CD8-positive, alpha-beta memory T cell (primary cell): ENCODE measurements around the gene ABCC8. TPM values are rescaled to one million over a fixed set of nuclear protein-coding genes. Genes with fewer than 3 reads are reported as not detected.

ENCODE experiments used
- CTCF ChIA-PET: fragments of 350-600 bp; sonication (Branson Sonifier 250); formaldehyde crosslinking; loops from one replicate; lab custom pipeline; 2021; ENCODE audit warnings: antibody characterized with exemption; lab: Charles Lee
- POLR2A ChIA-PET: fragments of 350-600 bp; sonication (Branson Sonifier 250); formaldehyde crosslinking; loops from one replicate; lab custom pipeline; 2021; ENCODE audit warnings: antibody characterized with exemption; lab: Charles Lee
- DNase-seq, 5 donors: peaks; one replicate each; pipeline versions ENCODE4 v3.0.0 to v3.0.0-alpha.2; 2020 to 2022; ENCODE audit warnings: mixed read lengths in 1 of 5
- H3K27ac ChIP-seq: one replicate; pipeline ENCODE4 v1.7.0; 2013; ENCODE audit warnings: low read depth, mild to moderate bottlenecking, low read length, moderate library complexity
- H3K27me3 ChIP-seq: 2 replicates; pipeline ENCODE4 v1.7.0; 2013; ENCODE audit warnings: low read length, mild to moderate bottlenecking; ENCODE audit not compliant: insufficient read depth, poor library complexity, severe bottlenecking
- H3K36me3 ChIP-seq: 2 replicates; pipeline ENCODE4 v1.7.0; 2013; ENCODE audit warnings: mild to moderate bottlenecking, low read length, moderate library complexity; ENCODE audit not compliant: insufficient read depth
- H3K4me1 ChIP-seq: 2 replicates; pipeline ENCODE4 v1.7.0; 2013; ENCODE audit warnings: mild to moderate bottlenecking, low read length, moderate library complexity; ENCODE audit not compliant: insufficient read depth
- H3K4me3 ChIP-seq: 2 replicates; pipeline ENCODE4 v1.7.0; 2013; ENCODE audit warnings: mild to moderate bottlenecking, low read length
- H3K9me3 ChIP-seq: 2 replicates; pipeline ENCODE4 v1.7.0; 2013; ENCODE audit warnings: mild to moderate bottlenecking, low read length
- H3K27ac Mint-ChIP-seq, 8 donors: one replicate each; pipeline ENCODE4 v1.8.0; 2020 to 2021; ENCODE audit warnings: mixed read lengths in 8 of 8, mild to moderate bottlenecking in 6 of 8, inconsistent platforms in 3 of 8, moderate library complexity in 3 of 8
- H3K27me3 Mint-ChIP-seq, 2 donors: one replicate each; pipeline ENCODE4 v1.8.0; 2020 to 2021; ENCODE audit warnings: mixed read lengths in 2 of 2, mild to moderate bottlenecking in 1 of 2, moderate library complexity in 1 of 2
- H3K36me3 Mint-ChIP-seq, 3 donors: one replicate each; pipeline ENCODE4 v1.8.0; 2020 to 2021; ENCODE audit warnings: mixed read lengths in 3 of 3, inconsistent platforms in 1 of 3, mild to moderate bottlenecking in 1 of 3
- H3K4me1 Mint-ChIP-seq, 3 donors: one replicate each; pipeline ENCODE4 v1.8.0; 2020 to 2021; ENCODE audit warnings: mixed read lengths in 3 of 3, inconsistent platforms in 1 of 3, mild to moderate bottlenecking in 1 of 3
- H3K4me3 Mint-ChIP-seq, 7 donors: one replicate each; pipeline ENCODE4 v1.8.0; 2020 to 2021; ENCODE audit warnings: mixed read lengths in 7 of 7, mild to moderate bottlenecking in 6 of 7, moderate library complexity in 4 of 7, inconsistent platforms in 2 of 7
- H3K9me3 Mint-ChIP-seq, 5 donors: one replicate each; pipeline ENCODE4 v1.8.0; 2020 to 2022; ENCODE audit warnings: mixed read lengths in 5 of 5, mild to moderate bottlenecking in 3 of 5, moderate library complexity in 2 of 5, inconsistent platforms in 1 of 5
- polyA plus RNA-seq: library from polyadenylated mRNA; unstranded; fragments of 300-500 nt; fragmentation: Illumina TruSeq; gene quantifications from one replicate; pipeline ENCODE4 v1.2.3, GENCODE V29; 2021
- total RNA-seq, 2 experiments: library from RNA; stranded (reverse); gene quantifications; one replicate each; pipeline ENCODE4 v1.2.3, GENCODE V29; 2021

The ABCC8 gene
- not detected for total RNA-seq
- polyA plus RNA-seq: not detected

DNA sequence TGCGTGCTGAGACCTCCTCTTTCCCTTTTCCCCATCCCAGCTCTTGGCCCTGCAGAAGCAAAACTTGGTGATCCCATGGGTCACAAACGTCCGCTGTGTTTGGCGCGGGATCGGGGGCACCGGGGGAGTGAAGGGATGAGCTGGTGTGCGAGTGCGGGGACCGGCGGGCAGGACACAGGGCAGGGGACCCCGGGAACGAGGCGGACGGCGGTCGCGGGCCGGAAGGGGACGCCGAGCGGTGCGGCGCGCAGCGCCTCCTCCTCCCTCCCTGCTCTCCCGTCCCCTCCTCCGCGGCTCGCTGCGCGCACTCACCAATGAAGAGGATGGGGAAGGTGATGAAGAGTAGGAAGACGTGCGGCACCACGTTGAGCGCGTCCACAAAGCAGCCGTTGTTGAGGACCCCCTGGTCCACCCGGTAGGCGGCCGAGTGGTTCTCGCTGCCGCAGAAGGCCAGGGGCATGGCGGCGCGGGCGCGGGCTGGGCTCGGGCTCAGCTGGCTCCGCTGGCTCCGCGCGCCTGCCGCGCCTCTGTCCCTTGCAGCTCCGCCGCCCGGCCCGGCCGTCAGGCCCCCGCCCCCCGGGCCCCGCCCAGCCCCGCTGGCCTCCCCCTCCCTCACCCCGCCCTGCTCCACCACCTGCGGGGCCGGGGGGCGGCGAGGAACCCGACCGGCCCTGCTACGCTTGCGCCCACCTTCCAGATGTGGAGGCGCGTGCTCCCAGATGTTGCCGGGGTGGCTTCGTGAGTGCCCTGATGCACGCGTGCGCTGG, at the start of gene ABCC8:
Gene ABCC8 (minus strand): TSS at position 529 of the 767 bp plus-strand sequence. CDS start 69 bp downstream, at position 460.
- Histone ChIP-seq H3K4me1 (no peaks in the 10 kb centered on the region), H3K4me3 (no peak within 1 kb of the TSS), H3K9me3 (no peaks in the 10 kb centered on the region), H3K36me3 (no peaks in the 10 kb centered on the region), H3K27me3 (peaks cover 8% of the 10 kb centered on the region), H3K27ac (no peak within 1 kb of the TSS)
- DNase-seq: no peak
- Mint-ChIP-seq H3K4me3 (no peak within 1 kb of the TSS), H3K9me3 (no peaks in the 10 kb centered on the region), H3K27me3 (peaks cover 19 to 75% of the 10 kb centered on the region in 2 donors), H3K27ac (no peak within 1 kb of the TSS), H3K4me1 (peaks cover 0 to 8% (median 2%) of the 10 kb centered on the region in 3 donors), H3K36me3 (no peaks in the 10 kb centered on the region)
- CTCF ChIA-PET: no interaction called here
- POLR2A ChIA-PET: no interaction called here

DNA sequence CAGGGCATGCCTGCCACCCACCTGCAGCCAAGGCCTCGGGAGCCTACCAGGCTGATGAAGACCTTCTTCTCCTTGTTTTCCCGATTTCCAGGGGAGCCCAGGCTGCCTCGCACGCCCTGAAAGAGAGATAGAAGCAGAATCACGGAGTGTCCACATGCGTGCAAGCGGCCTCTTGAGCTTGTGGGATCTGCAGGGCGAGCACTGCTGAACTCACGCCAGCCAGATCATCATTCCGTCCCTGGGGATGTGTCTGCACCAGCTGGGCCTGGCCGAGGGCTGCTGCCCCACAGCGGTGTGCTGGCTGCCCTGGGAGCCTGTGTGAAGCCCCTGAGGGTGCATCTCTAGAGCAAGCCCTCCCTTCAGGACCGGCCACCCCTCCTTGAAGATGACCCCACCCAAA, 49.7 kb upstream of the ABCC8 start:
- no peaks in the 10 kb centered on the region for H3K4me1 ChIP-seq

DNA sequence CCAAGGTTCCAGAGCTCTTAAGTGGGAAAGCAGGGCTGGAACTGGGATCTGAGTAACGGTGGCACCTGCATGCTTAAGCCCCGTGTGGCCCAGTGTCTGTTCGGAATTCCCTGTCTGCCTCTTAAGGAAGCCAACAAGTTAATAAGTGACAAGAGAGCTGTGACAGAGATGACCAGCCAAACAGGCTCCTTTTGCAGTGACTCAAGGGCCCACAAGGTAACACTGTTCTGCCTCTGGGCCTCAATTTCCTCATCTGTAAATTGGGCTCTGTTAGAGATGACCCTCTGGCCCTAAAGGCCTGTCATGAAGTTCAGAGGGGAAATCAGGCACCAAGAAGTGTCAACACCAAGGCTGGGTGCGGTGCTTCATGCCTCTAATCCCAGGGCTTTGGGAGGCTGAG, 48.9 kb upstream of the ABCC8 start:
- H3K36me3 Mint-ChIP-seq: no peaks in the 10 kb centered on the region
- Histone ChIP-seq H3K36me3 (no peaks in the 10 kb centered on the region), H3K4me1 (no peaks in the 10 kb centered on the region), H3K27ac (no peak overlapping the region), H3K27me3 (no peaks in the 10 kb centered on the region), H3K9me3 (no peaks in the 10 kb centered on the region), H3K4me3 (no peak overlapping the region)
- no peaks in the 10 kb centered on the region for H3K9me3 Mint-ChIP-seq
- H3K27me3 Mint-ChIP-seq: peaks cover 3 to 9% of the 10 kb centered on the region in 2 donors
- H3K4me3 Mint-ChIP-seq: peak overlapping the region in 1 of 7 donors; percentile 27
- ChIA-PET CTCF (interaction anchor here (0.9 kb wide), 1 partner anchor 146 kb away, joined by 3 read pairs; no protein-coding TSS in a partner anchor), POLR2A (no interaction called here)
- H3K4me1 Mint-ChIP-seq: no peaks in the 10 kb centered on the region
- no peak overlapping the region for H3K27ac Mint-ChIP-seq
- no peak for DNase-seq

More for the DNA sequence above, 49.7 kb upstream of the ABCC8 start:
- H3K27ac Mint-ChIP-seq: no peak overlapping the region
- H3K4me3 ChIP-seq: no peak overlapping the region
- DNase-seq: no peak
- H3K9me3 Mint-ChIP-seq: no peaks in the 10 kb centered on the region
- ChIA-PET CTCF (interaction anchor here (0.9 kb wide), 1 partner anchor 147 kb away, joined by 3 read pairs; no protein-coding TSS in a partner anchor), POLR2A (no interaction called here)
- H3K36me3 ChIP-seq: no peaks in the 10 kb centered on the region
- H3K9me3 ChIP-seq: no peaks in the 10 kb centered on the region
- no peaks in the 10 kb centered on the region for H3K4me1 Mint-ChIP-seq
- H3K36me3 Mint-ChIP-seq: no peaks in the 10 kb centered on the region
- no peaks in the 10 kb centered on the region for H3K27me3 ChIP-seq
- H3K4me3 Mint-ChIP-seq: no peak overlapping the region
- H3K27me3 Mint-ChIP-seq: peaks cover 3 to 9% of the 10 kb centered on the region in 2 donors
- H3K27ac ChIP-seq: no peak overlapping the region

DNA sequence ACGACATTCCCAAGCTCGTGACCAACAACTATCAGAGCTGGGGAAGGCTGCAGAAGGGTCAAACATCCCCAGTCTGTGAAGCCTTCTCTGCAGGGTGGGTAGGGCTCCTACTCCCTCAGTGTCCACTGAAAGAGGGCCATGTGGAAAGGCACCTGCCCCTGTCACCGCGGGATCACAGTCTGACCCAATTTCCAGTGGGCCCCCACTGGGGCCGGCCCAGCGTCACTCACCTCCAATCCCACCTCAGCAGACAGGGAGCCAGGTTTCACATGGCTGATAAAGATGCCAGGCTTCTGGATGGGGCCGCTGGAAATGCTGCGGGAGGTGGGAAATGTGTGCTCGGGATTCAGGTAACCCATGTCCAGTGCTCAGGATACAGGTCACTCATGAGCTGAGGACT, 47.6 kb upstream of the ABCC8 start:
- Mint-ChIP-seq H3K4me1 (no peaks in the 10 kb centered on the region), H3K27ac (no peak overlapping the region), H3K9me3 (no peaks in the 10 kb centered on the region), H3K27me3 (peaks cover under 1 to 5% of the 10 kb centered on the region in 2 donors), H3K4me3 (no peak overlapping the region), H3K36me3 (no peaks in the 10 kb centered on the region)
- POLR2A ChIA-PET: no interaction called here
- no peaks in the 10 kb centered on the region for H3K27me3 ChIP-seq
- no peaks in the 10 kb centered on the region for H3K36me3 ChIP-seq
- no peak overlapping the region for H3K4me3 ChIP-seq
- H3K9me3 ChIP-seq: no peaks in the 10 kb centered on the region
- DNase-seq: no peak
- H3K27ac ChIP-seq: no peak overlapping the region
- H3K4me1 ChIP-seq: no peaks in the 10 kb centered on the region
- CTCF ChIA-PET: interaction anchor here (1.2 kb wide), 1 partner anchor 294 kb away, joined by 3 read pairs; no protein-coding TSS in a partner anchor

DNA sequence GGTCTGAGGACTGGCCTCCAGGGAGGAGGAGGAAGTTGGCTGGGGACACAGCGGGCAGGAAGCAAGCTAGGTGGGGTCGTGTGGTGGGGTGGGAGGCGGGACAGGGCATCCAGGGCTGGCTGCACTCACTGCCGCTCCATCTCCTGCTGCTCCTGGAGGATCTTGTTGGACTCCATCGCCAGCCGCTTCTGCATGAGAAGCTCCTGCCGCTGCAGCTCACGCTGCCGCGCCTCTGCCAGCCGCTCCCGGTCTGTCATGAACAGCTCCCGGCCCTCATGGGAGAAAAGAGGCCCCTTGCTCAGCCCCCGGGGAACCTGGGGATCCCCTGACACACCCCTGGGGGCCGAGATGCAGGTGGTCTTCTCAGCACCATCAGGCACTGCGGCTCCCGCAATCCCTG, 46.0 kb upstream of the ABCC8 start:
- H3K36me3 ChIP-seq: no peaks in the 10 kb centered on the region
- H3K9me3 ChIP-seq: no peaks in the 10 kb centered on the region
- Mint-ChIP-seq H3K27me3 (peaks cover 0 to 5% of the 10 kb centered on the region in 2 donors), H3K9me3 (no peaks in the 10 kb centered on the region), H3K27ac (no peak overlapping the region), H3K4me3 (no peak overlapping the region), H3K36me3 (no peaks in the 10 kb centered on the region), H3K4me1 (no peaks in the 10 kb centered on the region)
- H3K4me1 ChIP-seq: no peaks in the 10 kb centered on the region
- no peak overlapping the region for H3K4me3 ChIP-seq
- CTCF ChIA-PET: interaction anchor here (1.1 to 1.5 kb wide), 3 partner anchors 24 to 292 kb away, joined by 3 to 4 read pairs (median 3); no protein-coding TSS in a partner anchor
- POLR2A ChIA-PET: no interaction called here
- H3K27me3 ChIP-seq: no peaks in the 10 kb centered on the region
- no peak for DNase-seq
- H3K27ac ChIP-seq: no peak overlapping the region

DNA sequence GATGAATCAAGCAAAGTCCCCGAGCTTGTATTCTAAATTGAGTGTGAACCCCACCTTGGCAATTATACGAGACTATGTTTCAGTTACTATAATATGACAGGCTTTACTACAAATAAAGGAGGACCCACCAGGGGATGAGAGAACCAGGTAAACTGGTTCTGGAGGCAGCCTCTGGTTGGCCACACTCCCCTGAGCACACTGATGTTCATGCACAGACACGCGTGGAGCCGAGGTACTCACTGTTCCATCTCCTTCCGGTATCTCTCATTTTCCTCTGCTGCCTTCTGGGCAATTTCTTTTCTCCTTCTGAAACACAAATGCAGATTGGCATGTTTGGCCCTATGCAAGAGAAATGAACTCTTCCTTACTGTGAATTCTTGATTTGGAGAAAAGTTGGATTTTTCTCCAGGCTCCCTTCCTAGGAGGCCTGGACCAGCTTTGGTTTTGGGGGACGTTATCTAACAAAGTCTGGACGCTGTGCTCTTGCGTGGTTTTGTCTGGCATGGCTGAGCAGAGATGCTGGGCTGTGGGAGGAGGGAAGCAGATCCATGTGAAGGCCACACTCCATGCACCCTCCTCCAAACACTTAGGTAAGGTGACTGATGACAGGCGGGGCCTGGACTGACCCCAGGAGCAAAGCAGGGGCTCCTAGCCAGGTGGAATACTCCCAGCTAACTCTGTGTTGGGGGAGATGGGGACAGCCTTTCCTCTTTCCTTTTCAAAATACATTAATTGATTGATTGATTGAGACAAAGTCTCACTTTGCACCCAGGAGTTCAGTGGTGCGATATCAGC, 44.7 kb upstream of the ABCC8 start:
- CTCF ChIA-PET: interaction anchor here (1.1 to 1.5 kb wide), 2 partner anchors 23 to 291 kb away, joined by 3 to 4 read pairs; no protein-coding TSS in a partner anchor
- POLR2A ChIA-PET: no interaction called here

DNA sequence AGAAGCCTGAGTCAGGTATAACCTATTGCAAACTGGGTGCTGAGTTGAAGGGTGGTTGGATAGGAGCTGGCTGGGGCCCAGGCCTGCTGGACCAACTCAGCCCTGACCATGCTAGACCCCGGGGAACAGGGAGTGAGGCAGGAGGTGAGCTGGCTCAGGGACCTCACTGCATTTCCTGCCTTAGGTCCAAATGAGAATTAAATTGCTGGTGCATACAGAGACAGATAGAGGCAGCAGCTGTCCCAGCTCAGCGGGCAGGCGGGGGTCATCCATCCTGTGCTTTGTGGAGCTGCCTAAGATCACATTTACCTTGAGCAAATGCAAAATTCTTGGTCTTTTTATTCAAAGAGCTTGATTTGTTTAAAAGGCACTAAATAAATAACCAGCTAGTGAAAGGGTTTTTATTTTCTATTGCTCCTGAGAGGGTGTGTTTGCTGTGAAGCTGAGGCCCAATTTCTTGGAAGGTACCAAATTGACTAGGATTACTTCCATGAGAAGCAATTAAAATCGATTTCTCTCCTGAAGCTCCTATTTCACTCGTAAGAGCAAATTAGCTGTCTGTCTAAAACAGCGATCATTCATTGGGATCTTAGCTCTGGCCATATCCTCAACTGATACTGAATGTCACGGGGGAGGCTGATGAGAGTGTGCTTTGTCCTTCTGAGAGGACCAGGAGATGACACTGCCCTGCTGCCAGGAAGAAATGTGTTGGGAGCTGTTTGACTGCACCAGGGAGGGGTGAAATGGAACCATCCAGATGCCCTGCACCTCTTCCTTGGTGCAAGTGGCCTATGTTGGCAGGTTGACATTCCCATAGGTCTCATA, 42.6 kb upstream of the ABCC8 start:
- H3K27ac Mint-ChIP-seq: peak overlapping the region in 1 of 8 donors; percentile 33
- peaks cover 4 to 11% of the 10 kb centered on the region in 2 donors for H3K27me3 Mint-ChIP-seq
- ChIA-PET CTCF (interaction anchor here (1.0 to 1.2 kb wide), 2 partner anchors 9 to 129 kb away, joined by 3 to 4 read pairs; no protein-coding TSS in a partner anchor), POLR2A (no interaction called here)
- Histone ChIP-seq H3K27me3 (no peaks in the 10 kb centered on the region), H3K9me3 (no peaks in the 10 kb centered on the region), H3K36me3 (no peaks in the 10 kb centered on the region), H3K4me1 (no peaks in the 10 kb centered on the region), H3K27ac (no peak overlapping the region), H3K4me3 (no peak overlapping the region)
- no peaks in the 10 kb centered on the region for H3K9me3 Mint-ChIP-seq
- no peak overlapping the region for H3K4me3 Mint-ChIP-seq
- no peak for DNase-seq
- no peaks in the 10 kb centered on the region for H3K36me3 Mint-ChIP-seq
- H3K4me1 Mint-ChIP-seq: no peaks in the 10 kb centered on the region

More for the DNA sequence above, 44.7 kb upstream of the ABCC8 start:
- no peaks in the 10 kb centered on the region for H3K36me3 Mint-ChIP-seq
- H3K27me3 ChIP-seq: no peaks in the 10 kb centered on the region
- H3K9me3 Mint-ChIP-seq: no peaks in the 10 kb centered on the region
- H3K27ac Mint-ChIP-seq: no peak overlapping the region
- no peaks in the 10 kb centered on the region for H3K36me3 ChIP-seq
- H3K4me3 ChIP-seq: no peak overlapping the region
- no peaks in the 10 kb centered on the region for H3K4me1 Mint-ChIP-seq
- no peaks in the 10 kb centered on the region for H3K4me1 ChIP-seq
- H3K9me3 ChIP-seq: no peaks in the 10 kb centered on the region
- DNase-seq: no peak
- H3K27ac ChIP-seq: no peak overlapping the region
- H3K4me3 Mint-ChIP-seq: no peak overlapping the region
- H3K27me3 Mint-ChIP-seq: peaks cover 0 to 9% of the 10 kb centered on the region in 2 donors
